Caki2 (cell line): ENCODE results near the gene CTSG. TPM values are rescaled to one million over a fixed set of nuclear protein-coding genes. Genes with fewer than 3 reads are reported as not detected.
"Not testable (repeated sequence)": the region's sequence is repeated elsewhere in the genome, so short reads cannot be mapped to it uniquely, and the experiment has no call there.

Source experiments
- DNase-seq: peaks from one replicate; pipeline ENCODE4 v3.0.0-alpha.2; 2015; ENCODE audit warnings: low read depth
- in situ Hi-C: cut with HindIII; loops from 2 replicates; pipeline ENCODE4 v1.10.0; 2016; ENCODE audit warnings: low sequenced_read_pairs, low pct_unique_long_range_greater_than_20kb, mixed read lengths
- total RNA-seq: library from RNA; depleted of rRNA; stranded (reverse); fragments of >200 nt; shearing (Covaris generic); gene quantifications from 2 replicates; pipeline ENCODE4 v1.2.3, GENCODE V29; 2014; ENCODE audit warnings: low replicate concordance; rRNA removed

Gene CTSG, protein sequence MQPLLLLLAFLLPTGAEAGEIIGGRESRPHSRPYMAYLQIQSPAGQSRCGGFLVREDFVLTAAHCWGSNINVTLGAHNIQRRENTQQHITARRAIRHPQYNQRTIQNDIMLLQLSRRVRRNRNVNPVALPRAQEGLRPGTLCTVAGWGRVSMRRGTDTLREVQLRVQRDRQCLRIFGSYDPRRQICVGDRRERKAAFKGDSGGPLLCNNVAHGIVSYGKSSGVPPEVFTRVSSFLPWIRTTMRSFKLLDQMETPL
- total RNA-seq, result not detected in 2 replicates

DNA sequence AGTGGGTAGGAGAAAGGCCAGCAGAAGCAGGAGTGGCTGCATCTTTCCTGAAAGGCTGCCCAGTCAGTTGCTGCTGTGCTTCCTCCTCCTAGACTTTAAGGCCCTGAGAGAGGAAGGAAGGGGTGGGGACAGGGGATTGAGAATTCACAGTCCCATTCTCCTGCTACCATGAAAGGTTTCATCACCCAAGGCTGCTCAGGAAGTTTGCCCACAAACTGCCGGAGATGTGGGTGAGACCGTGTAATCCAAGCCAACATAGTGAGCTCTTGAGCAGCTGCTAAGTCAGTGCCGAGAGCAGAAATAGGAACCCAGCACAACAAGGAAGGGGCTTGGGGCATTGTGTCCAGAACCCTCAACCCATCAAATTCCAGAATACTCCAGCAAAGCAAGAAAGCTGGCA is at the start of gene CTSG:
Gene CTSG, minus strand, starts transcription at position 69 of the 400 bp plus-strand sequence. Its CDS starts 27 bp downstream, at position 42.
- in situ Hi-C loops, result no loop called here
- no peak for DNase-seq

DNA sequence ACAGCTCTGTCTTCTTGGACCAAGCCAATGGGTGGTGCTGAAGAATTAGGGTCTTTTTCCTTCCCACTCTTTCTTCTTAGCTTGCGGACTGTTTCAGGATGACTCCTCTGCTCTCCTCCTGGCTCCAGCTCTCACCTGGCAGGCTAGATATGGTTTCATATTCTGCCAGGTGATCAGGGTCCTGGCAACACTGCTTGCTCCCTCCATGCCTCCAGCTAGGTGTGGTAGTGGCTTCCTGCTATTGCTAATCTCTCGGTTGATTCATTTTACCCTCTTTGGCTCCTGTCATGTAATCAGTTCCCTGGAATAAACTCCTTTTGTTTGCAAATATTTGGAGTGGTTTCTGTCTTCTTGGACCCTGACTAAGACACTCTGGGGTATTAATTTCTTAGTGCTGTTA is 37.7 kb upstream of the CTSG start:
- in situ Hi-C loops, result no loop called here
- DNase-seq, result no peak

DNA sequence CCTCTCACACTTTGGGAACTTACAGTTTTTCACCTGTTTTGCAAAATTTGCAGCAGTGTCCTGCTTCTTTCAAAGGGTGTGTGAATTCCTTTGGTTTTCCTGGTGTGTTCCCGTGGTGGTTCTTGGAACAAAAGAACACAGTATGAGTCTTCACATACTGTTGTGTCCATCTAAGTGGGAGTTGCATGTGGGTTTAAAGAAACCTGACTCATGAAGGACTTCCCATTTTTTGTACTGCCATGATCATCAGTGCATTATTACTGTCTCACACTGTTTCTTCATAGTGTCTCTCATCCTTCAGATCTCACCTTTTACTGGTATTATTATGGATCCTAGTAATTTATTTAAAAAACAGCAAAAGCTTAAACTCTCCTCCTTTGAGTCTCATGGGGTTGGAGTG is 37.2 kb upstream of the CTSG start:
- no peak for DNase-seq
- in situ Hi-C loops, result no loop called here

DNA sequence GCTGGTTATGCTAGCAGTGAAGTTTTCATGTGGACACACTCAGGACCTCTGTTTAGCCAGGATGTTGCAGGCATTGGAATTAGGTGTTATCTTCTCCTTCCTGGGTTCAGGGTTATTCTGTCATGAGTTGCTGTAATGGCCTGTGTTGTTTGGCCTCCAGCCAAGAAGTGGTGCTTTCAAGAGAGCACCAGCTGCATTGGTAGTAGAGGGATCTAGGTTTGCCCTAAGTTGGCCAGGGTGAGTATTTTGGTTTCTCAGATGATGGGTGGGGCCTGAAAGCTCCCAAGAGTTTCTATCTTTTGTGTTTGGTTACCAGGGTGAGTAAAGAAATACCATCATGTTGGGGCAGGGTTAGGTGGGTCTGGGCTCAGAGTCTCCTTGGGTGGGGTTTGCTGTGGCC is 36.1 kb upstream of the CTSG start:
- in situ Hi-C loops, result no loop called here
- no peak for DNase-seq

DNA sequence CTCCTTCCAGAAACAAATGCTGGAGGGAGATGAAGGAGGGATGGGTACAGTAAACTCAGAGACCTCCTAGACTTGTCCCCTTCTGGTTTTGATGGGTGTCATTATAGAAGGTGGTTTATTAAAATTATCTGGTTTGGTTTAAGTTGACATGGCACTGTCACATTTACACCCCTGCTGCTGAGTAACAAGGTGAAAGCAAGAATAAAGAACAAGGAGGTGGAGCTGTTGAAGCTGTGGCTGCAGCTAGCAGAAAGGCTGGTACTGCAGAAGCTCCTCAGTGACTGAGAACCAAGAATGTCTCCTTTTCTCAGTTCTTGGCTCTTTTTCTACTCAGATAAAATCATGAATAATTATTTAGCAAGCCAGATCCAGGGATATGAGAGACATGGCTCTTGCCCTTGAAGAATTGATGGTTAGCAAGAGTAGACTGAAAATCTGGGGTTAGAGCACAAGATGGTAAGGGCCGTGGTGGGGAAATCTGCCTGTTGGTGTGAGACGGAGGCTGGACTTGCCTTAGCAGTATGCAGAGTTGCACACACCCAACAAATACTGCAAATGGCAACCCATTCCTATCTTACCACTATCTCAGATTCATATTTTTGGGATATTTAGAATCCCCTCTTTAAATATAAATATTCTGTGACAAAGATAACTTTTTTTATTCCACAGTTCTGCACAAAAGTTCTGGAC is 33.8 kb upstream of the CTSG start, which contains the start of gene GZMH:
Gene GZMH, minus strand, starts transcription at position 31 of the 690 bp plus-strand sequence. CDS start 72 bp downstream, outside the sequence.
- DNase-seq, result no peak
- in situ Hi-C loops, result no loop called here

DNA sequence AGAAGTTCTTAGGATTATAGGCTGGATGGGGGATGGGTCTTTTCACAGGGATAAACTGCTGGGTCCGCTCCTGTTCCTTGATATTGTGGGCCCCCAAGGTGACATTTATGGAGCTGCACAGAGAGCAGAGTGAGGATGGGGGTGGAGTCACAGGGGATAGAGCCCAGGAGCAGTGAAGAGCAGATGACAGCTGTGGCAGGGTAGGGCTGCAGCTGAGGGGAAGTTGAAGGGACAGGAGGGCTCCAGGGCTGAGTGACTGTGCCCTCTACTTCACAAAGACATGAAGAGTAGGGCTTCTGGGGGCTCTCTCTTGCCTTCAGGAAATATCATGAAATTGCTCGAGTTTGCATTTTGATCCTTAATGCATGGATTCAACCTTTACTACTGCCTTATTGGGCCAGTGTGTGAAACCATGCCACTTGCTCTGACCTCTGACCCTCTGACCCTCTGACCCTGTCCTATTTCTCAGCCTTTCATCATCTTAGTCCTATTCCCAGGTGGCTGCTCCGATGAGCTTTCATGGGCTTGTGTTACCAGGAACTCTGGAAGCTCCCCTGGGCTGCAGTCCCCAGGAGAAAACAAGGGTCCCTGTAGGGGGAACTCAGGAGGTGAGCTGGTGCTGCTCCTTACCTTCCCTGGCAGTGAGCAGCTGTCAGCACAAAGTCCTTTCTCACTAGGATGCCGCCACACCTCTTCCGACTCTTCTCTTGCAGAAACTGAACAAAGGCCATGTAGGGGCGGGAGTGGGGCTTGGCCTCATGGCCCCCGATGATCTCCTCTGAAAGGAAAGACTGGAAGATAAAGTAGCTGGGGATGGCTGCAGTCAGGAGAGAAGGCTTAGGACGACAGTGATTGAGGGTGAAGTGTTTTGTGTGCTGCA is 31.8 kb upstream of the CTSG start:
- DNase-seq, result no peak
- in situ Hi-C loops, result no loop called here

DNA sequence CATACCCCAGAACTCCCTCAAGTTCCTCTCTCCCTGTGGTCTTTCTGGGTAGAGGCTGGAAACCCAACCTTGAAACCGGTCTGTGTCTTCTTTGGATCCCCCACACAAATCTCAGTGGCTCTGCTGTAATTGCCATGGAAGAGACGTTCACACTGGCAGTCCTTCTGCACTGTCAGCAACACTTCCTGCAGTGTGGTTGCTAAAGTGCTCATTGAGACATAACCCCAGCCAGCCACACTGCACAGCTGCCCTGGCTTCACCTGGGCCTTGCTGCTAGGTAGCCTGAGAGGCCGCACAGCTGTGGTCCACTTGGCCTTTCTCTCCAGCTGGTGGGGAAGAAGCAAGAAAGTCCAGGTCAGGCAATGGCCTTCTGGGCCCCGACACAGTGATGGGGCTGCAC is 31.0 kb upstream of the CTSG start:
- in situ Hi-C loops, result no loop called here
- DNase-seq, result no peak

DNA sequence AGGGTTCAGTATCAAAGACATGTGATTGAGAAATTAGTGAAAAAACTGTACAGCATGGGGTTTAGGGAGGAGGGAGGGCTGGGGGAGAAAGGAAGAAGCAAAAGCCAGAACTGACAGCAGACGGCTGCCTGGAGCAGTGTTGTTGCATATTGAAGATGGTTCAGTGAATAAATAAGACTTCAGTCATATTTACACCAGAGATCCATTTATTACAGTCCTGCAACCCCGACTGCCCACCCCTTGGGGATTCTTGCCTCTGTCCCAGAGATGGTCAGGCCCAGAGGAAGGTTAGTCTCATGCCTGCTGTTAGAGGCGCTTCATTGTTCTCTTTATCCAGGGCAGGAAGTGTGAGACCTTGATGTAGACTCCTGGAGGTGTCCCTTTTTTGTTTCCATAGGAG is 30.2 kb upstream of the CTSG start:
- DNase-seq, result no peak
- in situ Hi-C loops, result no loop called here

DNA sequence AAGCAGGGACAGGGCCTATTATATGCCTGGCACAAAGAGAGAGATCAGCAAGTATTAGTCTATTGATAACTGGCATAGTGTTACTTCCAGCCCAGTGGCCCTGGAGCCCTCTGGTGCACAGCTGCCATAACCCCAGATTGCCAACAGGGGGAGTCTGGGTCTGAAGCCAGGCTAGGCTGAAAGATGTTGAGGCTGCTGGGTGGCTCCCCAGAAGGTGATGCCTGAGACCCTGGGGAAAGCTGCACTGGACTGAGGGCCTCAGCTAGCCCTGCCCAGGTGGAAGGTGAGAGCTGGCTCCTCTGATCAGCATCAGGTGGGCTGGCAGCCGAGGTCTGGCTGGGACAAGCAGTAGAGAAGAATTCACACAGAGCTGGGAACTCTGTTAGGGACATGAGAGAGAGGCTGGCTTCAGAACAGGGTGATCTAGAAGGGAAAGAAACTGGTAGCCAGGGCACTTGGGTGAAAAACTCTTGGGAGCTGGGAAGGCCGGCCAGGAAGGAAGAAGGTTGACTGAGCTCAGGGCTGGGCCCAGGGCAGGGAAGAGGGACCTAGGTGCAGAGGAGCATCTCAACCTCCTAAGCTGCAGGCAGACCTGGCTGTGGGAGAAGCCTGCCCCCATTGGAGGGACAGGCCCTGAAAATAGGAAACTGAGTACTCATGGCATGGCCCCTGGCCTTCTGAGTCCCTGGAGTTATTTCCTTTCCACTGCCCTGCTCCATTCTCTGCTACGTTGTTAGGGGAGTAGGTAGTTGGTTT is 29.6 kb upstream of the CTSG start:
- no peak for DNase-seq

DNA sequence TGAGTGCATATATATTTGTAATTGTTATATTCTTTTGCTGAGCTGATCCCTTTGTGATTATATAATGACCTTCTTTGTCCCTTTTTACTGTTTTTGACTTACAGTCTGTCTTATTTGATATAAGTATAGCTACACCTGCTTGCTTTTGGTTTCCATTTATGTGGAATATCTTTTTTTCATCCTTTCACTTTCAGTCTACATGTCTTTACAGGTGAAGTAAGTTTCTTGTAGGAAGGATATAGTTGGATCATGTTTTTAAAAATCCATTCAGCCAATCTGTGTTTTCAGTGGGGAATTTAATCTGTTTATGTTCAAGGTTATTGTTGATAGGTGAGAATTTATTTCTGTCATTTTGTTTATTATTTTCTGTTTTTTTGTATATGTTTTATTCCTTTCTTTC is 21.4 kb upstream of the CTSG start:
- DNase-seq, result no peak
- in situ Hi-C loops, result no loop called here

More for the DNA sequence above, 29.6 kb upstream of the CTSG start:
- in situ Hi-C loops, result no loop called here

DNA sequence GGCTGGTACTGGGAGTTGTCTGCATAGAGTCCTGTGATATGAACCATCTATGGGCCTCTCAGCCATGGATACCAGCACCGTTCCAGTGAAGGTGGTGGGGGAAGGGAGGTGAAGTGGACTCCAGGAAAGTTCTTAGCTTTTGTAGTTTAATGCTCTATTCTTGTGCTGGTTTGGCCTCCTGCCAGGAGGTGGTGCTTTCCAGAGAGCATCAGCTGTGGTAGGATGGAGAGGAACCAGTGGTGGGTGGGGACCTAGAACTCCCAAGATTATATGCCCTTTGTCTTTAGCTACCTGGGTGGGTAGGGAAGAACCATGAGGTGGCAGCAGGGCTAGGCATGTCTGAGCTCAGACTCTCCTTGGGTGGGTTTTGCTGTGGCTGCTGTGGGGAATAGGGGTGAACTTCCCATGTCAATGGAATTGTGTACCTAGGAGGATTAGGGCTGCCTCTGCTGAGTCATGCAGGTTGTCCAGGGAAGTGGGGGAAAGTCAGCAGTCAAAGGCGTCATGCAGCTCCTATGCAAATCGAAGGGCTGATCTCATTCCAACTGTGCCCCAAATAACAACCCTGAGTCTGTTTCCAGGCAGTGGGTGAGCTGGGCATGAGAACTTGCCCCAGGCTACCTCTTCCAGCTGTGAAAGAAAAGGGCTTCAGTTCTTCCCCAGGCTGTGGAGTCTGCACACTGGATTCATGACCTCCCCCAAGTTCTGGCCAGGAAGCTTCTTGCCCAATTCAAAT is 19.2 kb upstream of the CTSG start:
- no peak for DNase-seq
- in situ Hi-C loops, result no loop called here

DNA sequence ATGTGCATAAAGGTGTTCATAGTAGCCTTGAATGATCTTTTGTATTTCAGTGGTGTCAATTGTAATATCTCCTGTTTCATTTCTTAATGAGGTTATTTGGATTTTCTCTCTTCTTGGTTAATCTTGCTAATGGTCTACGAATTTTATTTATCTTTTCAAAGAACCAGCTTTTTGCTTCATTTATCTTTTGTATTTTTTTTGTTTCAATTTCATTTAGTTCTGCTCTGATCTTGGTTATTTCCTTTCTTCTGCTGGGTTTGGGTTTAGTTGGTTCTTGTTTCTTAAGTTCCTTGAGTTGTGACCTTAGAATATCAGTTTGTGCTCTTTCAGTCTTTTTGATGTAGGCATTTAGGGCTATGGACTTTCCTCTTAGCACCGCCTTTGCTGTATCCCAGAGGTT is 15.0 kb upstream of the CTSG start:
- DNase-seq, in situ Hi-C loops: not testable (repeated sequence)

DNA sequence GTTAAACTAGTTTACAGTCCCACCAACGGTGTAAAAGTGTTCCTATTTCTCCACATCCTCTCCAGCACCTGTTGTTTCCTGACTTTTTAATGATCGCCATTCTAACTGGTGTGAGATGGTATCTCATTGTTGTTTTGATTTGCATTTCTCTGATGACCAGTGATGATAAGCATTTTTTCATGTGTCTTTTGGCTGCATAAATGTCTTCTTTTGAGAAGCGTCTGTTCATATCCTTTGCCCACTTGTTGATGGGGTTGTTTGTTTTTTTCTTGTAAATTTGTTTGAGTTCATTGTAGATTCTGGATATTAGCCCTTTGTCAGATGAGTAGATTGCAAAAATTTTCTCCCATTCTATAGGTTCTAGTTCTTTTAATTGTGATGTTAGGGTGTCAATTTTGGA is 8.4 kb upstream of the CTSG start:
- in situ Hi-C loops, DNase-seq: not testable (repeated sequence)

DNA sequence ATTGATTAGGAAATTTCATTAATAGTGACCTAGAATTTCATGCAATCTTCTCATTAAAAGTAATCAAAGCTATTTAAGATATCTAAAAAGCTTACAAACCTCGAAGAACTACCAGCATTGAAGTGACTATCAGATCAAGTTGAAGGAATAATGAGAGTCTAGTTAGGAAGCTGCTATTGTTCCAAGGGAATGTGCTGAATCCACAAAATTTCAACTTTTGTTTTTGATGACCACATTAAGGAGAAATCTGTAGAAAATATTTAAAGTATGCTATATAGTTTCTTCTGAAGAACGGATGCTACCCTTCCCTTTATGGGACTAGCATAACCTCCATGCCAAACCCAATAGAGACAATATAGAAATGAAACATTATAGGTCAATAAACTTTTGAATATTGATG is 2.5 kb upstream of the CTSG start:
- DNase-seq, result no peak
- in situ Hi-C loops, result no loop called here

DNA sequence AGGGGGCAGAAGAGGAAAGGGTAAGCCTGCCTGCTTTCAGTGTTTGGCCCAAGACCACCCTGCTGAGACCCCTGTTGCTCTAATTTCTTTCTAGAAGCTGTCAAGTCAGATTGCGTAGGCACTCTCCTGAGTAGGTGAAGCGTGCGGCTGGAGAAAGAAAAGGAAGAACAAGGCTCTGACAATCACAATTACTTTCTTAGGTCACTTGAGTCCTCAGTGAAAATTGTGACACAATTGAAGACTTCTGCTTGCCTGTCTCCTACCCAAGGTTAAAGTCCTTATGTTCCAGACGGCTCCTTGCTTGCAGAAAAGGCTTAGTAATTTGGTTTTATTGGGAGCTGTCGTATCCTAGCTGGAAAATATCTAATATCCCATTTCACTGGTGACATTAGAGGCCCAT is 721 bp upstream of the CTSG start:
- in situ Hi-C loops, result no loop called here

DNA sequence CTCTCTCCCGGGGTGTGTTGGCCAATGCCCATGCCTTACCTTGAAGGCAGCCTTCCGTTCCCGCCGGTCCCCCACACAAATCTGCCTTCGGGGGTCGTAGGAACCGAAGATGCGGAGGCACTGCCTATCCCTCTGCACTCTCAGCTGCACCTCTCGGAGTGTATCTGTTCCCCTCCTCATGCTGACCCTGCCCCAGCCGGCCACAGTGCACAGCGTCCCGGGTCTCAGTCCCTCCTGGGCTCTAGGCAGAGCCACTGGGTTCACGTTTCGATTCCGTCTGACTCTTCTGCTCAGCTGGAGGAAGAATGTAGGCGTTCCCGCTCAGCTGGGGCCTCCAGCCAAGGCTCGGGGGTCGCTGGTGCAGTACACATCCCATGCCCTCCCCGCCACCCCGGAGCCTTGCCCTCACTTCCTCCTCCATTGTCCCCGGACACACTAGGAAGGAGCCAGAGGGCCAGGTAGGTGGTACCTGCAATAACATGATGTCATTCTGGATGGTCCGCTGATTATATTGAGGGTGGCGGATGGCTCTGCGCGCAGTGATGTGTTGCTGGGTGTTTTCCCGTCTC is 1.8 kb downstream of the CTSG start:
- in situ Hi-C loops, result no loop called here
- DNase-seq, result no peak

More for the DNA sequence above, 721 bp upstream of the CTSG start:
- no peak for DNase-seq

DNA sequence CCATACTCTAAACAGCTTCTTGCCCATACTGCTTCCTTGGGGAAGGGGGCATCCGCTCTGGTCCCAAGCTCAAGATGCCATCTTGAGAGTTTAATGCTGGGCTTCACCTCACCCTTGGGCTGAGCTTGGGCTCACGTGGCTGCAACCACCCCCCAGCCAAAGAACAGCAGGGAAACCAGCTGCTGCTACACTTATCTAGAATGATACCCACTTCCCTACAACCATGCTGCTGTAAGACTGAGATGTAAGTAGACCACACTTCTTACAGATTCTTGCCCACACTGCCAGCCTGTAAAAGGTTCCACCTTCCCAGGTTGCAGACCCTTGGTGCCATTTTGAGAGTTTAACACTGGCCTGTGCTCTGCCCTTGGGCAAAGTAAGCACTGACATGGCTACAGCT is 9.7 kb downstream of the CTSG start:
- in situ Hi-C loops, result no loop called here
- no peak for DNase-seq
